Mesothelial cell of epicardium (in vitro differentiated cells): Measurements from ENCODE around the gene GRXCR2. TPM values are rescaled to one million over a fixed set of nuclear protein-coding genes. Genes with fewer than 3 reads are reported as not detected.

Experiments used
- DNase-seq, 2 experiments: peaks; one replicate each; pipeline ENCODE4 v3.0.0; 2021; ENCODE audit warnings: low spot score in 2 of 2; ENCODE audit not compliant: unreplicated experiment in 2 of 2
- H3K27ac Mint-ChIP-seq: 2 replicates; pipeline ENCODE4 v1.8.0; 2021; ENCODE audit warnings: mixed read lengths
- H3K27me3 Mint-ChIP-seq: 2 replicates; pipeline ENCODE4 v1.8.0; 2021; ENCODE audit warnings: low read depth, mixed read lengths
- H3K36me3 Mint-ChIP-seq: 2 replicates; pipeline ENCODE4 v1.8.0; 2021; ENCODE audit warnings: mixed read lengths
- H3K4me1 Mint-ChIP-seq: 2 replicates; pipeline ENCODE4 v1.8.0; 2021; ENCODE audit warnings: mixed read lengths
- H3K4me3 Mint-ChIP-seq: 2 replicates; pipeline ENCODE4 v1.8.0; 2021; ENCODE audit warnings: mild to moderate bottlenecking, moderate library complexity, mixed read lengths
- H3K9me3 Mint-ChIP-seq: 2 replicates; pipeline ENCODE4 v1.8.0; 2021; ENCODE audit warnings: mixed read lengths
- CTCF ChIP-seq: fragments of 200-600 bp; sonication (generic); IDR thresholded peaks from one replicate; pipeline ENCODE4 v1.5.0; 2021; ENCODE audit warnings: antibody characterized with exemption; ENCODE audit not compliant: unreplicated experiment
- total RNA-seq: library from RNA; stranded (reverse); gene quantifications from 3 replicates; pipeline ENCODE4 v1.2.1, GENCODE V29; 2021

GRXCR2 gene
- total RNA-seq, 1 donor from 2014 or later, result not detected

GRCh38 chr5:145829708-145830361 lies 43.0 kb downstream of the GRXCR2 start:
- Mint-ChIP-seq H3K4me1 (peaks cover 33% of the 10 kb centered on the region), H3K4me3 (no peak overlapping the region), H3K27ac (peak overlapping the region; percentile 45), H3K36me3 (no peaks in the 10 kb centered on the region), H3K9me3 (no peaks in the 10 kb centered on the region), H3K27me3 (peaks cover 6% of the 10 kb centered on the region)
- no peak for DNase-seq
- no peak for TF ChIP-seq CTCF

GRCh38 chr5:145826895-145827674 lies 45.7 kb downstream of the GRXCR2 start:
- DNase-seq, result no peak
- no peak for TF ChIP-seq CTCF
- Mint-ChIP-seq H3K27ac (no peak overlapping the region), H3K36me3 (no peaks in the 10 kb centered on the region), H3K4me1 (peaks cover 27% of the 10 kb centered on the region), H3K4me3 (no peak overlapping the region), H3K9me3 (no peaks in the 10 kb centered on the region), H3K27me3 (peaks cover 6% of the 10 kb centered on the region)

GRCh38 chr5:145825751-145826180 lies 47.0 kb downstream of the GRXCR2 start:
- Mint-ChIP-seq H3K27ac (no peak overlapping the region), H3K4me1 (peaks cover 23% of the 10 kb centered on the region)

GRCh38 chr5:145824040-145824439 lies 48.8 kb downstream of the GRXCR2 start:
- H3K27me3 Mint-ChIP-seq, result peaks cover 6% of the 10 kb centered on the region
- no peak for DNase-seq
- H3K27ac Mint-ChIP-seq, result no peak overlapping the region
- no peak overlapping the region for H3K4me3 Mint-ChIP-seq
- no peak for TF ChIP-seq CTCF
- H3K9me3 Mint-ChIP-seq, result no peaks in the 10 kb centered on the region
- H3K4me1 Mint-ChIP-seq, result peaks cover 6% of the 10 kb centered on the region
- peaks cover 4% of the 10 kb centered on the region for H3K36me3 Mint-ChIP-seq

More at GRCh38 chr5:145825751-145826180, 47.0 kb downstream of the GRXCR2 start:
- Mint-ChIP-seq H3K9me3 (no peaks in the 10 kb centered on the region), H3K4me3 (no peak overlapping the region), H3K27me3 (peaks cover 6% of the 10 kb centered on the region), H3K36me3 (no peaks in the 10 kb centered on the region)
- TF ChIP-seq CTCF, result peak; percentile 73
- DNase-seq, result no peak

GRCh38 chr5:145818604-145819003 lies 54.2 kb downstream of the GRXCR2 start:
- Mint-ChIP-seq H3K4me1 (no peaks in the 10 kb centered on the region), H3K27ac (no peak overlapping the region), H3K36me3 (peaks cover 20% of the 10 kb centered on the region), H3K9me3 (no peaks in the 10 kb centered on the region), H3K4me3 (no peak overlapping the region), H3K27me3 (no peaks in the 10 kb centered on the region)
- TF ChIP-seq CTCF, result no peak
- DNase-seq, result no peak
